Endometrial microvascular endothelial cells (primary cell): ENCODE results near the gene DENND1A. TPM values are rescaled to one million over a fixed set of nuclear protein-coding genes. Genes with fewer than 3 reads are reported as not detected.

Experiments
- in situ Hi-C: cut with HindIII; loops from 2 replicates; pipeline ENCODE4 v1.10.0; 2017; ENCODE audit warnings: low sequenced_read_pairs, low pct_unique_long_range_greater_than_20kb; ENCODE audit errors: inconsistent ontology term
- total RNA-seq: library from RNA; depleted of rRNA; stranded (reverse); fragments of >200 nt; gene quantifications from one replicate; pipeline ENCODE4 v1.2.3, GENCODE V29; 2015; ENCODE audit errors: inconsistent ontology term

The DENND1A gene
- total RNA-seq, 1 donor from 2014 or later: 13.6 TPM

DNA sequence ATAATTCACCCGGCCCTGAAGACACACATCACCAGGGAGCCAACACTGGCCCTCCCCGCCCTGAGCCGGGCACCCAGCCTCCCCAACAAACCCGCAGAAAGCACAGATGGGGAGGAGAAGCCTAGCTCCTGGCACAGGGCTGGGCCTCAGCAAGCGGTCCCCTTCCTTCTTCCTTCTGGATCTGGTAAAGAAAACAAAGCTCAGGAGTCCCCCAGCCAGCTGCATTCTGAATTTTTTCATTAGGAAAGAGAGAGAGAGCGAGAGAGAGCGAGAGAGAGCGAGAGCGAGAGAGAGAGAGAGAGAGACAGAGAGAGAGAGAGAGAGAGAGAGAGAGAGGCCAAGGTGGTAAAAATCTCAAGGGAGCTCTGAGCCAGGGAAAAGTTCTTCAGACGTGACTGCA lies 378.2 kb downstream of the DENND1A start:
- in situ Hi-C loops: no loop called here

DNA sequence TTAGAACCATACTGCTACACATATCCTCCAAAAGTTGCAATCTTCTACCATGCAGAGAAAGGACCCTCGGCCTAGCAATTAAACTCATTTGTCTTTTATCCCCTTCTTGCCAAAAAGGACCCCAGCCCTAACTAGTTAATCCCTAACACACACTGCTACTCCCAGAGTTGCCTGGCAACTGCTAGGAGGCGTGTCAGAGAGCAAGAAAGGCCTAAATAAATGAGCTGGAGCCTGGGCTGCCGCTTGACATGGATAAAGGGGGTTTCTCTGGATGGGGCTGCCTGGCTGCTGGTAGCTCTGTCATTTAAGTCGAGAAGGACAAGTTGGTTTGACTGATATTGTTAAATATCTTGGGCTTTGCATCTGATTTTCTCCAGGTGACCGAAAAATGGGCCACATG lies 379.1 kb downstream of the DENND1A start:
- in situ Hi-C loops: no loop called here

DNA sequence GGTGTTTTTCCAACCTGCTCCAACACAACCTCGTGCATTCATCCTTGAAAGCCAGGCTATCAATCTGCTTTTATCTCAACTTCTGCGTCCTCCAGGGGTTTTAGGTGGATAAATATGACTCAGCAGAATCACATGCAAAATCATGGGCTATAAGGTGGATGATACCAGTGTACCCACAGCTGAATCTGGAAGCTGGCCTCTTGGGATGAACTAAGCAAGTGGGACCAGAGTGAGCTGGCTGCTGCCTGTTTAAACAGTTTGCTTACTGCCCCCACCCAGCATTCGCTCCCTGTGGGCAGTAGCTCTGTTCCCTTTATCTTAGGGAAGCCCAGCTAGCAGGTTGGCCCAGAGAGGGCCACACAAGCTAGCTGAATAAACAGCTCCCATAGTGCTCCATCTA lies 379.9 kb downstream of the DENND1A start:
- in situ Hi-C loops: no loop called here

DNA sequence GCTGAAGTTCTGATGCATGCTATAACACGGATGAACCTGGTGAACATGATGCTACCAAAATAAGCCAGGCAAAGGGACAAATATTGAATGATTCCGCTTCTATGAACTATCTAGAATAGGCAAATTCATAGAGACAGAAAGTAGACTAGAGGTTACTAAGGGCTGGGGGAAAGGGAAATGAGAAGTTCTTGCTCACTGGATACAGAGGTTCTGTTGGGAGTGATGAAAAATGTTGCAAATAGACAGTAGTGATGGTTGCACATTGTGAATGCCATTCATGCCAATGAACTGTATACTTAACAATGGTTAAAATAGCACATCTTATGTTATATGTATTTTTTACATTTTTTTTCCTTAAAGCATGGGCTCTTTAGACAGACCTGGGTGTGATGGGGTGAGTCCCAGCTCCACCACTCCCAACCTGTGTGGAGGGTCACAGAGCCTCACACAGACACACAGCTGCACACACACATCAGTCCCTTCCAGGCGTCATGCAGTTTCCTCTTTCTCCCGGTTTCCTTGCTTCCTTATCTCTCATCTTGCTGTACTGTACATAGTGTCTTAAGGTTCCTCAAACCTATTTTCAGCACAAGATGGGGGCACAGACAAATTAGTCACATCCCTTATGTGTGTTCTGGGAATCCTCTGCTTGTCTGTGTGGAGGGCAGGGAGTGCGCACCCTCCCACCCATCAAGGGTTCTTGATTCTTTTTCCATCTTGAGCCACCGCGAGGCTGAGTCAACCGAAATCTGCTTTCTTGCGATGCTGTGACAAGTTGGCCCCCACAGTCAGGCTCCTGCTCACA lies 381.0 kb downstream of the DENND1A start:
- in situ Hi-C loops: no loop called here

DNA sequence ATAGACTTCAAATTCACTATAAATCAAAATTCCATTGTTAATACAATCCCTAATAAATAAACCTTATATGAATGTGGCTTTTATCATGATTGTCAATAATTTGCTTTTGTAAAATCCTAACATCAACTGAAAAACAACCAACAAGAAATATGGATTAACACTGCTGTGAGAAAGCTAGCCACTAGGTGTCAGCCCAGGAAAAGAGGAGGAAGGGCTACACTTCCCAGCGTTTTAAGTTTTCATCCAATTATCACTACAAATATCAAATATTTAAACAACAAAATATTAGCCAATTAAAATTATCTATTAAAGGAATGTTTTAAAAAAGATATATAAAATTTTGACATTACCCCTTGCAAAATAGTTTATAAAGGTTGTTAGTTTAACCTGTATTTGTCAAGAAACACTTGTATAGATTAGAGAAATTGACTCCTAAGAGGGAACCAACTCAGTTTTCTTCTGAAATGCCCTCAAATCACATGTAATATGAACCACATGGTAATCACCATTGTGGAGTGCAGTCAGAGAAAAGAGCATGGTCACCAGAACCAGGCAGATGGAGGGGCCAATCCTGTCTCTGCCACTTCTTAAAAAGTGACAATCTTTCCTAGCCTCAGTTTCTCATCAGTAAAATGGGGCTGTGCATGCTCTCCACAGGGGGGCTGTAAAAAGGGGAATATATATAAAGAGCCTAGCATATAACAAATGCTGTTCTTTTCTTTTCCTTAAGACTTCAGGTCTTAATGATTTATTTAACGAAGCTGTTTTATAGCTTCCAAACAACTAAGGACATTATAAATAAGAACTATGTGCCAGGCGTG lies 385.7 kb downstream of the DENND1A start:
- in situ Hi-C loops: no loop called here

DNA sequence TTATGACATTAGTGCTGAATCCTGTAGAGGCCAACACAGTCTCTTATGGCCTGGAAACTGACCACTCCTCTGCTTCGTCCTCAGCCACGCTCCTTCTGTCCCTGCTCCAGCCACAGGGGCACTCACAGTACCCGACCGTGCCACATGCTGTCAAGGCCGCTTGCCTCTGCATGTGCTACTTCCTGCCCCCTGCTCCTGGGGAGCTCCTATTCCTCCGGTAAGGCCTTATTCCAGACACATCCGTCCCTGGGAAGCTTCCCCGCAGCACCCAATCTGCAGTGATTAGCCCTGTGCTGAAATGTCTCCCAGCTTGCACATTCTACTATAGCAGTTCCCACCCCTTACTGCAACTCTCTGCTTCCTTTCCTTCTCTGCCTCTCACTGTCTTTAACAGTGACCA lies 386.4 kb downstream of the DENND1A start:
- in situ Hi-C loops: no loop called here

DNA sequence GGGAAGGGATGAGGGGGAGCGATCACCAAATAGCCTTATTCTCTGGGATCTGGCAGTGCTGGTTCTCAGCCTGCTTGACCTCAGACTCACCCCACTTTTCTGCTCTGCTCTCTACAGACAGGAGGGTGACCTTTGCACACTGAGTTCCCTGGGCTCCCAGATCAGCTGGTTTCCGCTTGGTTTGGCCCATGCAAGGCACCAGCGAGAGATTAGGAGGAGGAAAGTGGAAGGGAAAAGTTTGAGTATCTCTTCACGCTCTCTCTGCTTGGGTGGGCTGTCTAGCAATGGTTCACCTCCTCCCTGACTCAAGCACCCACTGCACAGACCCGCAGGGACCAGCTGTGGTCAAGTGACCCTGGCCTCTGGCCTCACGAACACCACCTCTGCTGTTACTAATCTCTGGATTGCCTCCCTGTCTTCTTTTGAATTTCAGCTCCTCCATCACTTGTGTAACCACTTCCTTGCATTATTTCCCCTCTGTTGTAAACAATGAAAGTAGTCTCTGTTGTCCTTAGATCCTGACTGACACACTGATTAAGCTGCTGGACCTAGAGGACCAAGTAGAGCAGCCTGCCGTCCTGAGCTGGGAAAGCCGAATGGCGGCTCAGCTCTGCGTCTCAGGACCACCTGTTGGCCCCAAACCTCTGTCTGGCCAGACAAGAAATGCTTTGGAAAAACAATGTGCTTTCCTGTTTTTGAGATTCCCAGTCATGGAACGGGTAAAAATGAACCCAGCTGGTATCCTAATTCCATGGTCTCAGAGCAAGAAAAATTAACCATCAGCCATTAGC lies 387.3 kb downstream of the DENND1A start:
- in situ Hi-C loops: no loop called here

DNA sequence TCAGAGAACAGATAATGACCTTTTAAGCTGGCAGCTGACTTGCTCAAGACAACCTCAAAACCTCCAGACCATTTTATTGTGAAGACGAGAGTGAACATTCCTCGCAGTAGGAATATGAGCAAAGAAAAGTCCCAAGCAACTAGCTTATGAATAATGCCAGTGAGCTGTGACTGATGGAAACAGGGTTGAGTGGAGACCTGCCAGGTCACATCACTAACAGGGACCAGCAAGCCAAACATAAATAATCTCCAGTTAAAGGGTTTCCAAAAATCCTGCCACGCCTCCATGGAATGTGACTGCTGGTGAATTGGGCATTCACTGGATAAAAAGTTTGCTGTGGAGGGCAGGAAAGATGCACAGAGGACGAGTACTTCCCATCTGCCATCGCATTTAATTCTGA lies 388.5 kb downstream of the DENND1A start:
- in situ Hi-C loops: no loop called here

DNA sequence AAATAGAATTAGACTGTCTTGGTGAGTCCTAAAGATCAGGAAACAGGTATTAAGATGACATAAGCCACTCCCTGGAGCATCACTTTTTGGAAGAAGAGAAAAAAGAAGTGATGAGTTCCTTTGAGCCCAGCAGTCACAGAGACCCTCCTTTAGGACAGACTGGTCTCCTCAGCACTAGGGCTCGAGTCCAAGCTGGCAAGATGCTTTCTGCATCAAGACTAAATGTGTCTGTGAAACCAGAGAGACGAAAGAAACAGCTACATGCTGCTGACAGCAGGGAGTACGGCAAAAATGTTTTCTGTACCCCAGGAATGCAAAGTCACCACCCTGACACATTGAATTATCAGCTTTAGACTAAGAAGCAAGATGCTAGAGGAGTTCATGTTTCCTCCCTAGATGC lies 389.5 kb downstream of the DENND1A start:
- in situ Hi-C loops: no loop called here

DNA sequence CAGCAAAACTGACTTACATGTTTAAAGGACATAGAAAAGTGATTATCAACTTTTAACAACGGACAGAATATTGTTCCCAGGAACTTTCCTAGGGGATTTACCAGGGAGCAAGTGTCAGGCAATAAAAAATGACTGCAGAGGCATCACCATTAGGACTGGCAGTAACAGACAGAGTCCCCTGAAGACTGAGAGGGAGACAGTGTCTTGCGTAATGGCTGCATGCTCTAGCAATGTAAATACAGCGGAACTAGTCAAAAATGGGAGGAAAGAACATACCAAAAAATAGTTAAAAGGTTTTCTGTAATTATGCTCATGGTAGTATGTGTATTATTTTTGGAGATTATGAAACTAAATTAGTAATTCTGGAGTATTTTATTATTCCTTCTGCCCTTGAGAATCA lies 392.1 kb downstream of the DENND1A start:
- in situ Hi-C loops: no loop called here

DNA sequence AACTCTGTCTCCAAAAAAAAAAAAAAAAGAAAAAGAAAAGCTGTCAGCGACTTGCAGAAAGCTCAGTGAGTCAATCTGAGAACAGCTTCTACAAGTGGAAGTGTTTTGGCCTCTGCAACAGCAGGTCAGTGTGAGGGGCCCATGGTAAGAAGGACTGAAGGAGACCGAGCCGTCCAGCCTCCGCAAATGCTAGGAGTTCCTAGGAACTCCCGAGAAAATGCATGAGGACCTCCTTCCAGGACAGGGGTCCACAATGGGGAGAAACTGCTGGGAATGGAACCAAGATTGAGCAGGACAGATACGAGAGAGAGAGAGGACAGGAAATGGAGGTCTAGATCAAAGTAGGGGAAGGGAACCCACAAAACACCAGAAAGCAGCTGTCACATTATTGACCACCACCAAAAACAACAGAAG lies 393.5 kb downstream of the DENND1A start:
- in situ Hi-C loops: no loop called here

DNA sequence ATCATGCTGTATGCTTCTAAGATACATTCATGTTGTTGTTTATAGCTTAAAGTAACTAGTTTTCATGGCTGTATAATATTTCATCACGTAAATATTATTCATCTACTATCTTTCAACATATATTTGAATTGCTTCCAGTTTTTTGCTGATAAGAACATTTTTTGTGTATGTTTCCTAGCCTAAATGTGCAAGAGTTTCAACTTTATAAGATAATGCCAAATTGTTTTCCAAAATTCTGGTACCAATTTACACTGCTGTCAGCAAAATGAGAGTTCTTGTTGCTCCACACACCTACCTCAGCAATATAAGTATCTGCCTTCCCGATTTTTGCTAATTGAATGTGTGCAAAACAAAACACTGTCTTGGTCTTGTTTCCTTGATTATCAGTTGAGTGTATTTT lies 395.6 kb downstream of the DENND1A start:
- in situ Hi-C loops: no loop called here

DNA sequence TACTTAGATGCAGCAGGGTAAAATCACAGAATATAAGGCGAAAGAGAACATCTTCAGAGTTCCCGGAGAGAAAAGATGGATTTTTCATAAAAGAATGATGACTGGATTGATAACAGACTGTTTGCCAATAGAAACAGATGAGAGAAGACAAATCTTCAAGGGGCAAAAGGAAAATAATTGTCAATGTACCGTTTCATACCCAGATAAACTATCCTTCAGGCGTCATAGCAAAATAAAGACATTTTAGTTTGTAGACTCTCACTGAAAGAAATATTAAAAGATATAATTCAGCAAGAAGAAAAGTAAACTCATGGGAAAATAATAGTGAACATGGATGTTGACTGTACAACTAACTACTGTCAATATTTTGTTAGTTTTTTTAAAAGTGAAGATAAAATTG lies 399.7 kb downstream of the DENND1A start:
- in situ Hi-C loops: no loop called here

DNA sequence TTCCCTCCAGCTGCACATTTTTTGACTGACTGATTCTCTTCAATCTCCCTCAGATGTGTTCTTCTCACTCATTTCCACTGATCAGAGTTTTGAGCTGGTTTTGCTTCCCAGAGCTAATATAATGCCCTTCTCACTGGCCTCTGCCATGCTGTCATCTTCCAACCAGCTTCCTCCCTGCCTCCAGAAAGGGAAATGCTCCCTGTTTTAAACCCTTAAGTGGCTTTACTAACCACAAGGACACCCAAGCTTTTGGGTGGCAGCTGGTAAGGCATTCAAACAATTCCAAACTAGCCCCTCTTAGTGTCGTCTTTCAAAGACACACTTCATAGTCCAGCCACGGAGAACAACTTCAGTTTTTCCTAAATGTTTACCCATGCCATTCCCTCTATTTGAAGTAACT lies 401.4 kb downstream of the DENND1A start:
- in situ Hi-C loops: no loop called here

DNA sequence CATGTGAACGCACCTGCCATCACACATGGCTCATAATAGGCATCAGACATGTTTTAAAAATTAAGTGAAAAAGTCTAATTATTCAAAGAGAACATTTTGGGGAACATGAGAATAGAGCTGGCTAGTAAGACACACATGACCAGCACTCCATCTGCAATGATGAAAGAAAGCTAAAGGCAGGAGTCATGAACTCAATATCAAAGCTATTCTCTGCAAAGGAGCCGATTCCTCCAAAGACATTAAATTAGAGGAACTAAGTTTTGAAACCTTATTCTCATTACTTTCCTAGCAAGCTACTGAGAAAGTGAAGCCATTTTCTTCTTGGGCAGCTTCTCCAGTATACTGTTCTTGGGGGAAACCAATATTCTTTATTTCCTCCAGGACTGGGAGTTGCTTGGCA lies 401.9 kb downstream of the DENND1A start:
- in situ Hi-C loops: no loop called here

DNA sequence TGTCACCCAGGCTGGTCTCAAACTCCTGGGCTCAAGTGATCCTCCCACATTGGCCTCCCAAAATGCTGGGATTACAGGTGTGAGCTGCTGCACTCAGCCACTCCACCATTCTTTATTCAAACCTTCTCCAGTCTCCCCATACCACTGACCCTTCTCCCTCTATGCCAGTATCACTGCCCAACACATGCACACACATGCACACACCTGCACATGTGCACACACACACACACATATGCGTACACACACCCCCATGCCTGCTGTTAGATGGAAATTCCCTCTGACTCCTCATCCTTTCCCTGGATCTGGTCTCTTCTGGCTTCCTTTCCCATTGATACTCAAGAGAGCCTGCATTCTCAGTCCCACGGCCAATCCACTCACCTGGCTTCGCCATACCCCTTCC lies 404.0 kb downstream of the DENND1A start:
- in situ Hi-C loops: no loop called here

DNA sequence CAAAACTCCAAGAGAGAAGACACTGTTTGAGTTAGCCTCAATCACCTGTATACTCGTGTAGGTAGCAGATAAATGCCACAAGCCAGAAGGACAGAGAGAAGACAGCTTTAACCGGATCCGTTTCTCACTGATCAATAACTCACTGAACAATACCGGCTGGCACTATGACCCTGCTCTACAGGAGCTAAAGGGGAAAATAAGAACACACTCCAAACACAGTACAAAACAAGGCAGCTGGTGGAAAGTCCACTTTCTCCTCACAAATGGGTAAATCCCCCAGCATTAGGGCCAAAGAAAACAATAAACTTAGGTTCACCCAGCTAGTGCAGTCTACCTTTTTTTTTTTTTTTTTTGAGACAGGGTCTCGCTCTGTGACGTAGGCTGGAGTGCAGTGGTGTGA lies 404.5 kb downstream of the DENND1A start:
- in situ Hi-C loops: no loop called here

DNA sequence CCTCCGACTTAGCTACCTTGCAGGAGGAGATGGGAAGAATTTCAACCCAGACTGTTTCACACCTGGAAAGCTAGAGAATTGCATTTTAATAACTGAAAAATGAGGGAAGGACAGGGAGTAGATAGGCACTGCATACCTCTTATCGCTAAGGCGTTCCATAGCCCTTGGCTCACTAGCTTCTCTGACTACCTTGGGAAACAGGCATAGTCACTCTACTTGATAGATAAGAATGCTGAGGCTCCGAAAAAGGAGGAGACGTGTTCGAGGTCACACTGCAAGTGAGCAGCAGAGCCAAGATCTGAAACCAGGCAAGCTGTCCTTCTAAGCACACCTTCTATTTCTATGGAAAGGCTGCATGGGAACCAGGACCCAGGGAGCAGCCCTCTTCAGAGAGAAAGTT lies 405.1 kb downstream of the DENND1A start:
- in situ Hi-C loops: no loop called here

DNA sequence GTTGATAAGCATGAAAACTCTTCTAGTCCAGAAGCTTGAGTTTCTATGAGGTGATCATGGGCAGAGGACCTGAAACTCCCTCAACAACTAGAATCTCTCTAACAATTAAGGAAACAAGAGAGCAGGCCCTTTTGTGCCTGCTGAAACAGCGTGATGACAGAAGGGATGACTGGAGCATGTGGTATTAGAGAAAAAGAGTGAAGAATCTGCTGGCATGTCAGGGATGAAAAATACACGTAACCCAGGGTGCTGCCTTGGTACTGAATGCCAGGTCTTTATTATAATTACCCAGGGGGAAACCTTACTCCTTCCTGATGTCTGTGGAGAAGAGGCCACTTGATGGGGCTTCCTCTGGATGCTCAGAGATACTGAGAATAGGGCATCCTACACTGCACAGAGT lies 406.1 kb downstream of the DENND1A start:
- in situ Hi-C loops: no loop called here

DNA sequence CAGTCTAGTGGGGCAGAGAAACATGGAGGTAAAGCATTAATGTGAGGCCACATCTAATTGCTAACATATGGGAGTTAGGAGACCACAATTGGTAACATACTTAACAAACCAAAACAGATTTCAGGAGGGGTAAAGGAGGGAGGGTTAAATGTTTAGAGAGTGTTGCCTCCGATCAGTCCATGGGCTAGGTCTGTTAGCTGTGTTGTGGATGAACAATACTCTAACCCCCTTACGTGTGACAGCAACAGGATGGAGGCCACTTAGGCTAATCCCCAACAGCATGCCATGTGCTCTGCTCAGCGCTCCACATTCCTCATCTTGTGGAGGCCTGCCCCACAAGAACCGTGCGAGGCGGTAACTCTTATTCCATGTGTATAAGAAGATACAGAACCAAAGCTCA lies 406.9 kb downstream of the DENND1A start:
- in situ Hi-C loops: no loop called here
